GM12864 (cell line): Measurements from ENCODE around the gene EPHB2.
A peak's percentile ranks its signal among the peaks of the same experiment; 100 is the strongest.

Experiments used
- DNase-seq: peaks from one replicate; pipeline ENCODE4 v3.0.0-alpha.2; 2011; ENCODE audit warnings: low read depth
- H3K4me3 ChIP-seq: 2 replicates; pipeline ENCODE4 v1.5.1; 2011; ENCODE audit warnings: mild to moderate bottlenecking, low read depth, low read length, control low read depth
- TF ChIP-seq, protein P1 (sequence below): IDR thresholded peaks from 2 replicates; pipeline ENCODE4 v1.5.1; 2011; ENCODE audit warnings: low read depth, mild to moderate bottlenecking, moderate library complexity, low read length, control low read depth, inconsistent platforms; ENCODE audit errors: missing control alignments

The EPHB2 gene

DNA sequence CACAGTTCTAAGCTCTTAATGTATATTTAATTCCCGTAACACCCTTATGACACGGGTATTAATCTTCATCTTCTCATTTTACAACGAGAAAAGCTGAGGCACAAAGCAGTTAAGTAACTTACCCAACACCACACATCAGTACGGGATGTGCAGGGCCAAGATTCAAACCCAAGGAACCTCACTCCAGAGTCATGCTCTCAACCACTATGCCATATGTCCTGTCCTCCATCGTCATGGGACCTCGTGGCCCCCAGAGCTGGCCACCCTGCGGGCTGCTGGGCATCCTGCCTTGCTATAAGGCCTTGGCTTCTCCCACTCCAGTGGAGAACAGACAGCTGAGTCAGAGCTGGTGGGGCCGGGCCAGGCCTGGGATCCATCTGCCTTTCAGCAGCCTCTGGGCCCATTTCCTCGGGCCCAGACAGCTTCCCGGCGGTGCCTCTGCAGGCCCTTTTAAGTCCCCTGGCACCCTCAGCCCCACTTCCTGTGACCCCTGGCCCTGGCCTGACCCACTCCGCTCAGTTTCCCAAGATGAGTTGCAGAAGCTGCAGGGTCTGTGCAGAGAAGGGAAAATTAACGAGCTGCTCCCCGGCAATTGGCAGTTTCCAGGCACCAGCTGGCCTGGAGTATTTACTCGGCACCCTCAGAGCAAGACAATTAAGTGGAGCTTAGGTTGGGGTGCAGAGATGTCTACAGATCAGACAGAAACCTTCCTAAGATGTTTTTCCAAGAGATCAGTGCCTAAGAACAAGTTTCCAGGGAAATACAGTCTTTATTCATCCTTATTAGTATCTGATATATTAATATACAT, 98.2 kb downstream of the EPHB2 start:
- no peak for DNase-seq
- TF ChIP-seq, protein P1, sequence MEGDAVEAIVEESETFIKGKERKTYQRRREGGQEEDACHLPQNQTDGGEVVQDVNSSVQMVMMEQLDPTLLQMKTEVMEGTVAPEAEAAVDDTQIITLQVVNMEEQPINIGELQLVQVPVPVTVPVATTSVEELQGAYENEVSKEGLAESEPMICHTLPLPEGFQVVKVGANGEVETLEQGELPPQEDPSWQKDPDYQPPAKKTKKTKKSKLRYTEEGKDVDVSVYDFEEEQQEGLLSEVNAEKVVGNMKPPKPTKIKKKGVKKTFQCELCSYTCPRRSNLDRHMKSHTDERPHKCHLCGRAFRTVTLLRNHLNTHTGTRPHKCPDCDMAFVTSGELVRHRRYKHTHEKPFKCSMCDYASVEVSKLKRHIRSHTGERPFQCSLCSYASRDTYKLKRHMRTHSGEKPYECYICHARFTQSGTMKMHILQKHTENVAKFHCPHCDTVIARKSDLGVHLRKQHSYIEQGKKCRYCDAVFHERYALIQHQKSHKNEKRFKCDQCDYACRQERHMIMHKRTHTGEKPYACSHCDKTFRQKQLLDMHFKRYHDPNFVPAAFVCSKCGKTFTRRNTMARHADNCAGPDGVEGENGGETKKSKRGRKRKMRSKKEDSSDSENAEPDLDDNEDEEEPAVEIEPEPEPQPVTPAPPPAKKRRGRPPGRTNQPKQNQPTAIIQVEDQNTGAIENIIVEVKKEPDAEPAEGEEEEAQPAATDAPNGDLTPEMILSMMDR: no peak
- no peak overlapping the region for H3K4me3 ChIP-seq

DNA sequence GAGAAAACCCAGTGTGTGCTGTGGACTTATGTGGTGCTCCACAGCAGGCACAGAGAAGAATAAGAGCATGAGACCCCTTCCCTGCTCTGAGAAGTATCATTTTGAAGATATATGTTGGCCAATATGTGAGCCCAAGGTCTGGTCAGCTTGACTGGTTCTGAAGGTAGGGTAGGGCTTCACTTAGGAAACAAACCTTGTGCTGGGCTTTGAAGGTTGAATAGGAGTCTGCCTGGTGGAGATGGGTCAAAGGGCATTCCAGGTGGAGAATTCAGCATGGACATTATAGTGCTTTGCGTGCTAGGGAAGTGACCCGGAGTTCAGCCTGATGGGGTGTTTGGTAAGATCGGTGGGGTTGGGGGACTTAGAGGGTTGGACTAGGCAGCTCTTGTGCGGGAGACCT, 99.1 kb downstream of the EPHB2 start:
- DNase-seq: no peak
- H3K4me3 ChIP-seq: no peak overlapping the region
- TF ChIP-seq, protein P1: no peak

DNA sequence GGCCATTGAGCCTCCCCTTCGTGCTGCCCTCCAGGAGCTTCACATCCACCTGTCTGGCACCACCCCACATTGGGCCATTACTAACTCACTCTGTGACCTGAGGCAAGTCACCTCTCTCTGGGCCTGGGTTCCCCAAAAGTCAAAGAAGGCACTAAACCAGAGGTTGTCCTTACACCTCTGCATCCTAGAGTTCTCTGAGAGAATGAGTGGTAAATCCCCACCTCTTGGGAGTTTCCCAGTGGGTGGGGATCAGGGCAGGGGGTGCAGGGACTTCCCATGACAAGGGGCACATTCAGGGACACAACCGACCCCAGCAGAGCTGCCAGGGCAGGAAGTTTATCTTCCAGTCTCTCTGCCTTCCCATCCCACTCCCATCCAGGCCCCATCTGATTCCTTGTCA, 99.7 kb downstream of the EPHB2 start:
- TF ChIP-seq, protein P1: no peak
- H3K4me3 ChIP-seq: no peak overlapping the region
- peak; percentile 8 for DNase-seq

DNA sequence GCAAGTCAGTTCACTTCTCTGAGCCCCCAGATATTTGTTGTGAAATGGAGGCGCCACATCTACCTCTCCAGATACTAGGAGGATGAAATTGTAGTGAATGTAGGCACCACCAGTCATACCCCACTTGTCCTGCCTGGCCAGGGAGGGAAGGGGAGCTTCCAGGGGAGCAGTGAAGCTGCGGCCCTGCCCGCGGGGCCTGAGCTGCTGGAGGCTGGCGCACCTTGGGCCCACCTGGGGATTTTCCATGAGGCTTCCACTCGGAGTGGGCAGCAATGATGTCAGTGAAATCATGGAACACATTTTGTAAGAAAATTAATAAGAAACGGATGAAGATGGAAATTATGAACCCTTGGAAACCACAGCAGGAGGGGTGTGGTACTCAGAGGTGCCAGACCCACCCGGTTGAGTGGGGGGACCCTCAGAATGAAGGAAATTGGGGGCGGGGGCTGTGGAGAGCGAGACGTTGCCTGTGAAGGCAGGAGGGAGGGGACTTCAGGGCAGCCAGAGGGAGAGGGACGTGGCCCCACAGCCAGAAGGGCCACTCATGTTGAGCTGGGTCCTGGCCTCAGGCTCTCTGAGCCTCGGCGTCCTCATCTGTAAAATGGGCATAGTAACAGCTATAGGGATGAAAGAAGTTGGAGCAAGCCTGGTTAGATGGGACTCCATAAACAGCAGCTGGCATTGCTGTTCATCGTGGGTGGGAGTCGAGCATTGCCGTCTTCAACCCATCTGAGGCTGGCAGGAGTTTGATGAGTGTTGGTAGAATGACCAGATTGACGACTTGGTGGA, 101.6 kb downstream of the EPHB2 start:
- DNase-seq: no peak
- H3K4me3 ChIP-seq: no peak overlapping the region

DNA sequence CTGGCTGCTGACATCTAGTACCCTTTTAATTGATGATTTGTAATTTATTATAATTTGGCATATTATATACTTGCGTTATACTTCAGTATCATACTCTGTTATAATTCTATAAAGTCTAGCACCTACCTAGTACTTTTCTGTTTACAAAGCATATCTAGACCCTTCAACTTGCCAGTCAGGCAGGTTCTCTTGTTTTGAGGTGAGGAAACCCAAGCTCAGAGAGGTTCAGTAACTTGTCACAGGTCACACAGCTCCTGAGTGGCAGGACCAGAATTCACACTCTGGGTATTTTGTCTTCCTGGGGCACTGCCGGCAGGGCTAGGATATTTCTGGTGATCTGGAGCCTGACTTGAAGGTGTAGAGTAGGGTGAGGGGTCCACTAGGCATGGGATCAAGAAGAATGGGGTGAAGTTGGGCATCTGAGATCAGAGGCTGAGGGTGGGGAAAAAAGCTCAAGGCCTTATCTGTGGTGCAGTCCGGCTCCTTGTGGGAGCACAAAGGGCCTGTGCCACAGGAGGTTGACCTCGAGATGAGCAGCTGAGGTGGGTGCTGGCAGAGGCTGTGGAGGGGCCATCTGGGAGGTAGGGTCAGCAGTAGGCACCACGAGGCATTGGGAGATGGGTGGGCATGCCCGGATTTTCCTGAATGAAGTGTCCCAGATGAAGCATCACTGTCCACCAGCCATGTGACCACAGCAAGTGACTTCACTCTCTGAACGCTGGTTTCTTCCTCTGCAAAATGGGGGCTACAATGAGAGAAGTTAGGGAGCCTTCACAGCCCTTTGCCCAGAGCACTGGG, 102.6 kb downstream of the EPHB2 start:
- TF ChIP-seq, protein P1: no peak
- no peak for DNase-seq
- no peak overlapping the region for H3K4me3 ChIP-seq

More for the DNA sequence above, 101.6 kb downstream of the EPHB2 start:
- TF ChIP-seq, protein P1: no peak

DNA sequence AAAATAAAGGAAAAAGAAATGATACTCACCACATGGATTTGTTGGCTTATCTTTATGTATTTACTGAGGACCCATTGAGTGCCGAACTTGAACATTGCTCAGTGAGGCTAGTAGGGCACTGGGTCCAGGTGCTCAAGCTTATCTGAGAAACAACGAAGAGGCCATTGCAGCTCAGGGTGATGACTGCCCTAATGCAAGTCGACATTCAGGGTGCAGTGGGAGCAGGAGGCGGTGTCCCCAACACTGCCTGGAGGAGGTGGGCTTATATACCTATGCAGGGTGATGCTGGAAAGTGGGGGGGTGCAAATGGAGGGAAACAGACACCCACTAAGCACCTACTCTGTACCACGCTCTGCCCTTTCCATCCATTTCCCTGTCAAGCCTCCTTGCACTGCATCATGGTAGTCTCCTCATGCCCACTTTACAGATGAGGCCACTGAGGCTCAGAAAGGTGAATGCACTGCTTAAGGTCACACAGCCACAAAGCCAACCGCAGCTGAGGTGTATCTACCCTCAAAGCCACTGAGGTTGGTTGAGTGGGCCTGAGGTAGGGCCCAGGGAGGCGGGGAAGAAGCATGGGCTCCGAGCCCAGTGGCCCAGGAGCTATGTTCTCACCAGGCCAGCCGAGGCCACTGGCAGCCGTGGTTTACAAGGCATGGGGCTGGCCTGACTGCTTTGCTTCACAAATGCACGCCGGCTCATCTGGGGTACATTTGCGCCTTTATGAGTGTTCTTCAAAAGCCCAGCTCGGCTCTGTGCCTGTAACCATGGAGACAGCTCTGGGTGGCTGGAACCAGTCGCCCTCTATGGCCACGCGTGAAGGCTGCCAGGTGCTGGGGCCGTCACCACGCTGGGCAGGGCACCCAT, 103.8 kb downstream of the EPHB2 start:
- no peak for DNase-seq
- TF ChIP-seq, protein P1: no peak
- no peak overlapping the region for H3K4me3 ChIP-seq
